K562 (cell line): ENCODE data around the gene CDYL. TPM values are rescaled to one million over a fixed set of nuclear protein-coding genes. Genes with fewer than 3 reads are reported as not detected.

Source experiments
- HNRNPL ChIP-seq: fragments of 200-400 bp; formaldehyde crosslinking; IDR thresholded peaks from 2 replicates; pipeline ENCODE4 v1.6.1; 2017; ENCODE audit warnings: low read depth, mild to moderate bottlenecking, low read length
- KDM5B ChIP-seq: fragments of 200-600 bp; sonication (generic); IDR thresholded peaks from 2 replicates; pipeline ENCODE4 v1.6.1; 2012; ENCODE audit warnings: low read depth, mild to moderate bottlenecking, moderate library complexity, low read length, control low read depth, inconsistent platforms; ENCODE audit not compliant: insufficient replicate concordance
- NR1H2 ChIP-seq: sonication (generic); formaldehyde crosslinking; IDR thresholded peaks from 2 replicates; pipeline ENCODE4 v1.4.0; 2020; ENCODE audit warnings: mild to moderate bottlenecking, missing genetic modification reagents
- POLR2AphosphoS5 ChIP-seq: IDR thresholded peaks from 2 replicates; pipeline ENCODE4 v1.6.1; 2011; ENCODE audit warnings: mild to moderate bottlenecking, low read depth, low read length, moderate library complexity; ENCODE audit not compliant: control insufficient read depth, insufficient read depth
- SOX6 ChIP-seq: fragments of 450-650 bp; IDR thresholded peaks from 2 replicates; pipeline ENCODE4 v1.6.1; 2014; ENCODE audit warnings: mild to moderate bottlenecking
- ZNF75A ChIP-seq: fragments of 450-650 bp; formaldehyde crosslinking; IDR thresholded peaks from 2 replicates; pipeline ENCODE4 v1.4.0; 2020; ENCODE audit warnings: mild to moderate bottlenecking
- ZNF764 ChIP-seq: fragments of 250-450 bp; sonication (Bioruptor Pico); IDR thresholded peaks from 2 replicates; pipeline ENCODE4 v1.4.0; 2020; ENCODE audit warnings: low read depth, mild to moderate bottlenecking, moderate library complexity
- polyA plus RNA-seq, 8 experiments: library from polyadenylated mRNA; depleted of rRNA in 4 of 8; stranded (reverse) in 5 of 8; unstranded in 3 of 8; fragments of >200 nt; fragmentation: Nextera tagmentation in 2 of 8; fragmentation: Illumina TruSeq in 1 of 8; extraction: Ambion mirVana in 2 of 8; extraction: Trizol in 1 of 8; gene quantifications; 2 replicates each; pipeline versions ENCODE4 v1.2.1 to v1.2.3, GENCODE V29; 2011 to 2014; ENCODE audit warnings: inconsistent platforms in 1 of 8, missing spikeins in 1 of 8
- total RNA-seq, 7 experiments: library from RNA; depleted of rRNA in 6 of 7; stranded (reverse); fragments of >200 nt in 6 of 7; fragmentation: Illumina TruSeq in 2 of 7; extraction: Trizol in 2 of 7; gene quantifications; 2 replicates each; pipeline versions ENCODE4 v1.2.1 to v1.2.3, GENCODE V29; 2011 to 2021; ENCODE audit warnings: low replicate concordance in 1 of 7
- TF ChIP-seq, protein P1 (sequence below): IDR thresholded peaks from 2 replicates; pipeline ENCODE4 v1.6.1; 2011; ENCODE audit warnings: borderline replicate concordance, low read depth, mild to moderate bottlenecking, moderate library complexity, low read length; ENCODE audit not compliant: insufficient read depth, poor library complexity, severe bottlenecking
- TF ChIP-seq, protein P2 (sequence below): fragments of 250-450 bp; sonication (Bioruptor Pico); IDR thresholded peaks from 2 replicates; pipeline ENCODE4 v1.8.0; 2022; ENCODE audit warnings: moderate library complexity, mild to moderate bottlenecking, inconsistent platforms

The CDYL gene
- total and polyA plus RNA-seq, 9 of the 15 experiments (the other 6 are each of a cell fraction or from before 2014, with no cell fraction given): 8.1 to 45.8 (median 40.8) TPM

DNA sequence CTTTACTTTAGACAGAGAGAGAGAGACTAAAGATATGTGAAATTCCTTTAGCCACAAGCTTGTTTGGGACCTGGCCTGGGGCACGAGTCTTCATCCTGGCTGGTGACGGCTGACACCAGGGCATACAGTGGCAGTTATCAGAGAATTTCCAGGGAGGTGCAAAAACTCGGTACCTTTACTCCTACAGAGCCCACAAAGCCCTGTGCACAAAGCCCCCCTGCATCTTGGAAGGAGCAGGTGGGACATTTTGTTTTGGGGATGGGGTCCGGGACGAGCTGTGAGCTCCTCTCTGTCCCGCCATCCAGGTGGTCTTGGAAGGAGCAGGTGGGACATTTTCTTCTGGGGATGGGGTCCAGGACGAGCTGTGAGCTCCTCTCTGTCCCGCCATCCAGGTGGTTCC lies 198.8 kb downstream of the CDYL start (continued):
- TF ChIP-seq, protein P1, sequence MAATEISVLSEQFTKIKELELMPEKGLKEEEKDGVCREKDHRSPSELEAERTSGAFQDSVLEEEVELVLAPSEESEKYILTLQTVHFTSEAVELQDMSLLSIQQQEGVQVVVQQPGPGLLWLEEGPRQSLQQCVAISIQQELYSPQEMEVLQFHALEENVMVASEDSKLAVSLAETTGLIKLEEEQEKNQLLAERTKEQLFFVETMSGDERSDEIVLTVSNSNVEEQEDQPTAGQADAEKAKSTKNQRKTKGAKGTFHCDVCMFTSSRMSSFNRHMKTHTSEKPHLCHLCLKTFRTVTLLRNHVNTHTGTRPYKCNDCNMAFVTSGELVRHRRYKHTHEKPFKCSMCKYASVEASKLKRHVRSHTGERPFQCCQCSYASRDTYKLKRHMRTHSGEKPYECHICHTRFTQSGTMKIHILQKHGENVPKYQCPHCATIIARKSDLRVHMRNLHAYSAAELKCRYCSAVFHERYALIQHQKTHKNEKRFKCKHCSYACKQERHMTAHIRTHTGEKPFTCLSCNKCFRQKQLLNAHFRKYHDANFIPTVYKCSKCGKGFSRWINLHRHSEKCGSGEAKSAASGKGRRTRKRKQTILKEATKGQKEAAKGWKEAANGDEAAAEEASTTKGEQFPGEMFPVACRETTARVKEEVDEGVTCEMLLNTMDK: no peak
- TF ChIP-seq POLR2AphosphoS5 (no peak), ZNF764 (CRISPR knock-in tag) (no peak), HNRNPL (no peak), KDM5B (no peak), SOX6 (no peak), ZNF75A (CRISPR knock-in tag) (no peak), NR1H2 (CRISPR knock-in tag) (no peak)
- TF ChIP-seq, protein P2, sequence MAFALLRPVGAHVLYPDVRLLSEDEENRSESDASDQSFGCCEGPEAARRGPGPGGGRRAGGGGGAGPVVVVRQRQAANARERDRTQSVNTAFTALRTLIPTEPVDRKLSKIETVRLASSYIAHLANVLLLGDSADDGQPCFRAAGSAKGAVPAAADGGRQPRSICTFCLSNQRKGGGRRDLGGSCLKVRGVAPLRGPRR (CRISPR knock-in tag): no peak
- TF ChIP-seq, all 486 proteins: peak for 0
